A549 (cell line): ENCODE measurements around the gene HAO1. TPM values are rescaled to one million over a fixed set of nuclear protein-coding genes. Genes with fewer than 3 reads are reported as not detected.

Source experiments
- ATAC-seq, 2 experiments: fragments of 200-7000 bp in 1 of 2; fragments of >200 bp in 1 of 2; cut with Nextera tagmentation in 1 of 2; cut with Tn5 transposase in 1 of 2; 3 replicates each; pipeline versions ENCODE4 v1.8.0 to v1.9.1; 2018 to 2020; ENCODE audit warnings: mild to moderate bottlenecking in 1 of 2, moderate library complexity in 1 of 2
- CTCF ChIA-PET: fragments of 300-600 bp; sonication (Branson Sonifier 250); formaldehyde crosslinking; extraction: SDS; loops from one replicate; lab custom pipeline; 2021; ENCODE audit warnings: antibody characterized with exemption, inconsistent platforms; lab: Yijun Ruan, JAX
- POLR2A ChIA-PET: fragments of 350-600 bp; formaldehyde crosslinking; extraction: SDS; loops from one replicate; lab custom pipeline; 2021; ENCODE audit warnings: antibody characterized with exemption, inconsistent platforms; lab: Yijun Ruan, JAX
- DNase-seq, 2 experiments: peaks; one replicate each; pipeline versions ENCODE4 v3.0.0 to v3.0.0-alpha.2; 2011 to 2016; ENCODE audit warnings: low read depth in 1 of 2, low spot score in 1 of 2
- FAIRE-seq: peaks from 2 replicates; lab custom pipeline; 2011; peaks lifted over from hg19 to GRCh38; lab: Jason Lieb, UNC
- H3K27ac ChIP-seq, 2 experiments: fragments of >200 bp; sonication (Bioruptor Twin); formaldehyde crosslinking; 3 replicates each; pipeline ENCODE4 v1.5.1; 2016 to 2017
- H3K4me1 ChIP-seq: fragments of >200 bp; sonication (Bioruptor Twin); formaldehyde crosslinking; 3 replicates; pipeline ENCODE4 v1.6.1; 2016
- H3K4me2 ChIP-seq: fragments of >200 bp; sonication (Bioruptor Twin); formaldehyde crosslinking; 3 replicates; pipeline ENCODE4 v1.6.1; 2016
- H3K4me3 ChIP-seq: fragments of >200 bp; sonication (Bioruptor Twin); formaldehyde crosslinking; 3 replicates; pipeline ENCODE4 v1.5.1; 2016
- H3K9me3 ChIP-seq: fragments of >200 bp; sonication (Bioruptor Twin); formaldehyde crosslinking; 3 replicates; pipeline ENCODE4 v1.6.1; 2016
- BHLHE40 ChIP-seq: IDR thresholded peaks from 2 replicates; pipeline ENCODE4 v1.6.1; 2012; ENCODE audit warnings: low read depth, low read length, inconsistent platforms
- CBX8 ChIP-seq: fragments of 200-600 bp; sonication (generic); IDR thresholded peaks from 2 replicates; pipeline ENCODE4 v1.6.1; 2016
- CHD4 ChIP-seq: fragments of 200-600 bp; sonication (generic); IDR thresholded peaks from 2 replicates; pipeline ENCODE4 v1.6.1; 2016; ENCODE audit warnings: antibody characterized with exemption, mild to moderate bottlenecking, borderline replicate concordance
- E2F6 ChIP-seq: IDR thresholded peaks from 2 replicates; pipeline ENCODE4 v1.6.1; 2012; ENCODE audit warnings: low read depth, borderline replicate concordance
- EHF ChIP-seq: fragments of 250-450 bp; sonication (Bioruptor Pico); IDR thresholded peaks from 2 replicates; pipeline ENCODE4 v1.5.0; 2020; ENCODE audit warnings: mild to moderate bottlenecking
- EHMT2 ChIP-seq: fragments of 200-600 bp; sonication (generic); IDR thresholded peaks from 2 replicates; pipeline ENCODE4 v1.6.1; 2016; ENCODE audit warnings: antibody characterized with exemption, low read depth, mild to moderate bottlenecking, moderate library complexity
- ELK1 ChIP-seq: fragments of 150-350 bp; IDR thresholded peaks from 2 replicates; pipeline ENCODE4 v1.6.1; 2014; ENCODE audit warnings: low read depth, mild to moderate bottlenecking, low read length
- EP300 ChIP-seq, 2 experiments: fragments of >200 bp; sonication (Bioruptor Twin); formaldehyde crosslinking; IDR thresholded peaks; 2 replicates in 1 of 2; 3 replicates in 1 of 2; pipeline ENCODE4 v1.6.1; 2016 to 2017
- FOSB ChIP-seq: fragments of 250-450 bp; sonication (Bioruptor Pico); IDR thresholded peaks from 2 replicates; pipeline ENCODE4 v1.5.0; 2020; ENCODE audit warnings: mild to moderate bottlenecking, moderate library complexity
- FOXS1 ChIP-seq: fragments of 250-450 bp; sonication (Bioruptor Pico); IDR thresholded peaks from 2 replicates; pipeline ENCODE4 v1.5.0; 2020; ENCODE audit warnings: mild to moderate bottlenecking, moderate library complexity
- HMGXB4 ChIP-seq: fragments of 250-450 bp; sonication (Bioruptor Pico); IDR thresholded peaks from 2 replicates; pipeline ENCODE4 v1.5.0; 2021; ENCODE audit warnings: mild to moderate bottlenecking, moderate library complexity, borderline replicate concordance
- HOXB5 ChIP-seq: fragments of 250-450 bp; sonication (Bioruptor Pico); IDR thresholded peaks from 2 replicates; pipeline ENCODE4 v1.5.0; 2020; ENCODE audit warnings: mild to moderate bottlenecking, moderate library complexity
- KDM1A ChIP-seq: fragments of 200-600 bp; sonication (generic); IDR thresholded peaks from 2 replicates; pipeline ENCODE4 v1.6.1; 2016; ENCODE audit warnings: low read depth, mild to moderate bottlenecking
- MAFK ChIP-seq: fragments of 450-650 bp; IDR thresholded peaks from 2 replicates; pipeline ENCODE4 v1.6.1; 2014; ENCODE audit not compliant: partially characterized antibody
- MAX ChIP-seq: IDR thresholded peaks from 2 replicates; pipeline ENCODE4 v1.6.1; 2012
- PHF8 ChIP-seq: fragments of 200-600 bp; sonication (generic); IDR thresholded peaks from 2 replicates; pipeline ENCODE4 v1.6.1; 2016; ENCODE audit warnings: low read depth, mild to moderate bottlenecking, antibody characterized with exemption, moderate library complexity, borderline replicate concordance
- POLR2A ChIP-seq: IDR thresholded peaks from 2 replicates; pipeline ENCODE4 v1.6.1; 2012; ENCODE audit warnings: mild to moderate bottlenecking, low read length
- RARB ChIP-seq: fragments of 250-450 bp; sonication (Bioruptor Pico); IDR thresholded peaks from 2 replicates; pipeline ENCODE4 v1.8.0; 2021; ENCODE audit warnings: mild to moderate bottlenecking, moderate library complexity
- RNF2 ChIP-seq: fragments of 200-600 bp; sonication (generic); IDR thresholded peaks from 2 replicates; pipeline ENCODE4 v1.6.1; 2016; ENCODE audit warnings: low read depth, mild to moderate bottlenecking, antibody characterized with exemption, moderate library complexity, borderline replicate concordance
- TP53 ChIP-seq: fragments of 250-450 bp; sonication (Bioruptor Pico); IDR thresholded peaks from 2 replicates; pipeline ENCODE4 v1.5.0; 2021; ENCODE audit warnings: mild to moderate bottlenecking, moderate library complexity
- ZFP36 ChIP-seq: fragments of 450-650 bp; IDR thresholded peaks from 2 replicates; pipeline ENCODE4 v1.6.1; 2014; ENCODE audit warnings: borderline replicate concordance; ENCODE audit not compliant: partially characterized antibody
- ZSCAN20 ChIP-seq: fragments of 250-450 bp; sonication (Bioruptor Pico); IDR thresholded peaks from 2 replicates; pipeline ENCODE4 v1.8.0; 2022; ENCODE audit warnings: mild to moderate bottlenecking, moderate library complexity
- WGBS: methylation state at CpG from one replicate; pipeline ENCODE4 v1.1.6; 2017; ENCODE audit errors: missing lambda C conversion rate; 5-methylcytosine and 5-hydroxymethylcytosine counted together
- polyA plus RNA-seq, 4 experiments: library from polyadenylated mRNA; depleted of rRNA in 3 of 4; stranded (reverse); fragments of >200 nt; fragmentation: RNase III in 1 of 4; extraction: RNeasy Plus Mini Kit Qiagen cat#74134 plus additional on column Dnase treatment in 1 of 4; gene quantifications; 2 replicates in 3 of 4; 3 replicates in 1 of 4; pipeline ENCODE4 v1.2.3, GENCODE V29; 2011 to 2017
- TF ChIP-seq, protein P1 (sequence below): fragments of >200 bp; sonication (Bioruptor Twin); formaldehyde crosslinking; IDR thresholded peaks from 3 replicates; pipeline ENCODE4 v1.6.1; 2016
- TF ChIP-seq, protein P2 (sequence below): IDR thresholded peaks from 2 replicates; pipeline ENCODE4 v1.6.1; 2012
- TF ChIP-seq, protein P3 (sequence below): fragments of >200 bp; sonication (Bioruptor Twin); formaldehyde crosslinking; IDR thresholded peaks from 2 replicates; pipeline ENCODE4 v1.6.1; 2016

Gene HAO1
- polyA plus RNA-seq, 2 of the 4 experiments (the other 2 are of a cell fraction) = 0.13 TPM; not detected in 1

DNA sequence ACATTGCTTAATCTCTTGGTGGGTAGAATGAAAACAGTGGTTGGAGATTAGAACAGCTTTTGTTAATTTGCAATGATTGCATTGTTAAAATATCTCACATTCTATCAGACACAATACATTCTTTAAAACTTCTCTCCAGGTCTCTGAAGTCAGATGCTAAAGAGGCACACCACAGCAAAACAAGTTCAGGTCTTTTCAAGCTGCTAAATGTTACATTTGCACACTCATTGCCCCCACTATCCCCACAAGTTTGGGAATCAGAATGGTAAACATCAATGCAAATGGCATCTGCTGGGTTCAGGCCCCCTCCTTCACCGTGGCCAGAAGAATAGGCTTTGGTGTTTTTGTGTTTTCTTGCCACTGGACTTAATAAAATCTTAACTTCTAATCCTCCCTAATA, 10.1 kb upstream of the HAO1 start:
- no peak for DNase-seq
- 5% methylated on average over 1 of the region's 1 CpG for WGBS
- ChIA-PET POLR2A (no interaction called here), CTCF (interaction anchor here (0.7 kb wide), 1 partner anchor 14 kb away, joined by 3 read pairs; no protein-coding TSS in a partner anchor)
- no peaks in the 10 kb centered on the region for H3K9me3 ChIP-seq
- TF ChIP-seq CHD4 = no peak
- TF ChIP-seq EHF (CRISPR knock-in tag) = no peak
- TF ChIP-seq, protein P1, sequence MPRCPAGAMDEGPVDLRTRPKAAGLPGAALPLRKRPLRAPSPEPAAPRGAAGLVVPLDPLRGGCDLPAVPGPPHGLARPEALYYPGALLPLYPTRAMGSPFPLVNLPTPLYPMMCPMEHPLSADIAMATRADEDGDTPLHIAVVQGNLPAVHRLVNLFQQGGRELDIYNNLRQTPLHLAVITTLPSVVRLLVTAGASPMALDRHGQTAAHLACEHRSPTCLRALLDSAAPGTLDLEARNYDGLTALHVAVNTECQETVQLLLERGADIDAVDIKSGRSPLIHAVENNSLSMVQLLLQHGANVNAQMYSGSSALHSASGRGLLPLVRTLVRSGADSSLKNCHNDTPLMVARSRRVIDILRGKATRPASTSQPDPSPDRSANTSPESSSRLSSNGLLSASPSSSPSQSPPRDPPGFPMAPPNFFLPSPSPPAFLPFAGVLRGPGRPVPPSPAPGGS = no peak
- no peak for TF ChIP-seq HMGXB4 (CRISPR knock-in tag)
- TF ChIP-seq KDM1A = no peak
- no peak for TF ChIP-seq PHF8
- TF ChIP-seq POLR2A = no peak
- no peak for TF ChIP-seq HOXB5 (CRISPR knock-in tag)
- no peak for TF ChIP-seq BHLHE40
- no peak for TF ChIP-seq EP300 (IDR thresholded peaks at IDR 0.05)
- no peak for TF ChIP-seq MAFK
- no peak for TF ChIP-seq MAX
- TF ChIP-seq FOSB = no peak
- TF ChIP-seq ZSCAN20 (CRISPR knock-in tag) = no peak
- no peak for TF ChIP-seq CBX8
- no peak for TF ChIP-seq EHMT2
- TF ChIP-seq, all 56 proteins: peak for 0
- Histone ChIP-seq H3K4me2 (no peak overlapping the region), H3K27ac (no peak overlapping the region), H3K4me1 (no peaks in the 10 kb centered on the region), H3K4me3 (no peak overlapping the region)
- ATAC-seq (no peak), FAIRE-seq (no peak)

- ATAC-seq = no peak
- no peak for DNase-seq
- Histone ChIP-seq H3K9me3 (peaks cover 6% of the 10 kb centered on the region; the same call in 2 of the 3 replicates), H3K4me1 (no peaks in the 10 kb centered on the region), H3K27ac (no peak overlapping the region), H3K4me3 (no peak overlapping the region), H3K4me2 (no peak overlapping the region)
- WGBS = 1% methylated on average over 2 of the region's 2 CpGs
- CTCF ChIA-PET = no interaction called here
- TF ChIP-seq HMGXB4 (CRISPR knock-in tag) (no peak), E2F6 (no peak), RARB (CRISPR knock-in tag) (no peak), MAFK (no peak), KDM1A (no peak), CBX8 (no peak), EP300 (IDR thresholded peaks at IDR 0.05) (no peak), RNF2 (no peak), FOXS1 (CRISPR knock-in tag) (no peak), ZSCAN20 (CRISPR knock-in tag) (no peak), ELK1 (no peak), ZFP36 (no peak), HOXB5 (CRISPR knock-in tag) (no peak), TP53 (CRISPR knock-in tag) (no peak)
- TF ChIP-seq, protein P1 = no peak
- TF ChIP-seq, protein P2, sequence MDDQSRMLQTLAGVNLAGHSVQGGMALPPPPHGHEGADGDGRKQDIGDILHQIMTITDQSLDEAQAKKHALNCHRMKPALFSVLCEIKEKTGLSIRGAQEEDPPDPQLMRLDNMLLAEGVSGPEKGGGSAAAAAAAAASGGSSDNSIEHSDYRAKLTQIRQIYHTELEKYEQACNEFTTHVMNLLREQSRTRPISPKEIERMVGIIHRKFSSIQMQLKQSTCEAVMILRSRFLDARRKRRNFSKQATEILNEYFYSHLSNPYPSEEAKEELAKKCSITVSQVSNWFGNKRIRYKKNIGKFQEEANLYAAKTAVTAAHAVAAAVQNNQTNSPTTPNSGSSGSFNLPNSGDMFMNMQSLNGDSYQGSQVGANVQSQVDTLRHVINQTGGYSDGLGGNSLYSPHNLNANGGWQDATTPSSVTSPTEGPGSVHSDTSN = no peak
- TF ChIP-seq, protein P3, sequence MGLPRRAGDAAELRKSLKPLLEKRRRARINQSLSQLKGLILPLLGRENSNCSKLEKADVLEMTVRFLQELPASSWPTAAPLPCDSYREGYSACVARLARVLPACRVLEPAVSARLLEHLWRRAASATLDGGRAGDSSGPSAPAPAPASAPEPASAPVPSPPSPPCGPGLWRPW = no peak
- no peak for FAIRE-seq
- POLR2A ChIA-PET = no interaction called here
Observed at GRCh38 chr20:7943891-7944290, 3.6 kb upstream of the HAO1 start.
